ENCODE measurements around the gene TSSK6. TPM values are rescaled to one million over a fixed set of nuclear protein-coding genes. Genes with fewer than 3 reads are reported as not detected.
A peak's percentile ranks its signal among the peaks of the same experiment; 100 is the strongest.

TSSK6 gene
- total RNA-seq = not detected

- Histone ChIP-seq H3K4me1 (peaks cover 6 to 14% of the 10 kb centered on the region in 2 donors), H3K36me3 (peaks cover 0 to under 1% of the 10 kb centered on the region in 2 donors), H3K27me3 (no peaks in the 10 kb centered on the region), H3K9me3 (no peaks in the 10 kb centered on the region), H3K27ac (peak within 1 kb of the TSS; percentile 75 to 80), H3K4me3 (peak within 1 kb of the TSS; percentile 83 to 87)
- DNase-seq (ENCODE audit: low spot score in 2 of 2) = no peak
- TF ChIP-seq CTCF (IDR thresholded peaks at IDR 0.05) = no peak
- intact Hi-C loops (cut with DNase I) = loop anchor here (10.0 kb wide), 1 partner anchor 320 kb away; the partner anchor contains the start of genes BORCS8 and RFXANK
Observed at GRCh38 chr19:19514881-19515641, at the start of gene TSSK6. Gene TSSK6 (minus strand): TSS chr19:19515548. CDS start chr19:19515427, 121 bp downstream.

GRCh38 chr19:19563348-19563848 is 48.0 kb upstream of the TSSK6 start:
- intact Hi-C loops (cut with DNase I) = no loop called here
- Histone ChIP-seq H3K27ac (no peak overlapping the region), H3K9me3 (no peaks in the 10 kb centered on the region), H3K27me3 (no peaks in the 10 kb centered on the region), H3K4me1 (no peaks in the 10 kb centered on the region), H3K36me3 (no peaks in the 10 kb centered on the region), H3K4me3 (no peak overlapping the region)
- no peak for TF ChIP-seq CTCF (IDR thresholded peaks at IDR 0.05)
- DNase-seq (ENCODE audit: low spot score in 2 of 2) = no peak

GRCh38 chr19:19562665-19563347 is 47.5 kb upstream of the TSSK6 start:
- Histone ChIP-seq H3K27ac (no peak overlapping the region), H3K27me3 (no peaks in the 10 kb centered on the region), H3K4me1 (no peaks in the 10 kb centered on the region), H3K4me3 (no peak overlapping the region), H3K9me3 (no peaks in the 10 kb centered on the region), H3K36me3 (no peaks in the 10 kb centered on the region)
- DNase-seq (ENCODE audit: low spot score in 2 of 2) = no peak
- intact Hi-C loops (cut with DNase I) = no loop called here
- no peak for TF ChIP-seq CTCF (IDR thresholded peaks at IDR 0.05)

- H3K4me3 ChIP-seq = no peak overlapping the region
- no peak for DNase-seq (ENCODE audit: low spot score in 2 of 2)
- TF ChIP-seq CTCF (IDR thresholded peaks at IDR 0.05) = no peak
- intact Hi-C loops (cut with DNase I) = no loop called here
- no peak overlapping the region for H3K27ac ChIP-seq
- H3K4me1 ChIP-seq = no peaks in the 10 kb centered on the region
- no peaks in the 10 kb centered on the region for H3K27me3 ChIP-seq
- no peaks in the 10 kb centered on the region for H3K9me3 ChIP-seq
- no peaks in the 10 kb centered on the region for H3K36me3 ChIP-seq
Observed at GRCh38 chr19:19561946-19562664, 46.8 kb upstream of the TSSK6 start.

GRCh38 chr19:19559931-19560330 is 44.6 kb upstream of the TSSK6 start:
- Histone ChIP-seq H3K27ac (no peak overlapping the region), H3K27me3 (no peaks in the 10 kb centered on the region), H3K36me3 (no peaks in the 10 kb centered on the region), H3K4me3 (no peak overlapping the region), H3K4me1 (no peaks in the 10 kb centered on the region), H3K9me3 (no peaks in the 10 kb centered on the region)
- DNase-seq (ENCODE audit: low spot score in 2 of 2) = no peak
- intact Hi-C loops (cut with DNase I) = no loop called here
- no peak for TF ChIP-seq CTCF (IDR thresholded peaks at IDR 0.05)

All from ascending aorta (tissue), 2 donors.